IMR-90 (cell line): Measurements from ENCODE around the gene CREG1. TPM values are rescaled to one million over a fixed set of nuclear protein-coding genes. Genes with fewer than 3 reads are reported as not detected.

Experiments
- ATAC-seq: fragments of 200-7000 bp; cut with Tn5 transposase; 2 replicates; pipeline ENCODE4 v1.9.1; 2020; ENCODE audit warnings: low read depth, mild to moderate bottlenecking, moderate library complexity
- BruUV-seq: library from RNA; stranded (reverse); fragments of 400-500 nt; replicated peaks from 2 replicates; lab custom pipeline; 2021; lab: Mats Ljungman, UMichigan
- CTCF ChIA-PET: fragments of 300-600 bp; formaldehyde crosslinking; extraction: SDS; loops from one replicate; lab custom pipeline; 2021; ENCODE audit warnings: antibody characterized with exemption; lab: Yijun Ruan, JAX
- POLR2A ChIA-PET: fragments of 300-600 bp; sonication (Branson Sonifier 250); formaldehyde crosslinking; loops from one replicate; lab custom pipeline; 2022; ENCODE audit warnings: antibody characterized with exemption; ENCODE audit not compliant: unreplicated experiment; lab: Charles Lee
- DNase-seq: peaks from one replicate; pipeline ENCODE4 v3.0.0; 2013
- H2AFZ ChIP-seq: replicated peaks from 2 replicates; pipeline ENCODE3; 2013; ENCODE audit warnings: low read length, mild to moderate bottlenecking; ENCODE audit not compliant: poor library complexity
- H2AK5ac ChIP-seq: 2 replicates; pipeline ENCODE4 v1.6.1; 2013; ENCODE audit warnings: low read depth, low read length, inconsistent platforms
- H2AK9ac ChIP-seq: replicated peaks from 2 replicates; pipeline ENCODE3; 2013; ENCODE audit warnings: mild to moderate bottlenecking, low read depth, low read length, moderate library complexity; ENCODE audit not compliant: poor library complexity
- H2BK120ac ChIP-seq: 2 replicates; pipeline ENCODE4 v1.6.1; 2013; ENCODE audit warnings: low read depth, low read length, inconsistent platforms
- H2BK15ac ChIP-seq: 3 replicates; pipeline ENCODE4 v1.6.1; 2013; ENCODE audit warnings: low read depth, low read length, inconsistent platforms
- H2BK20ac ChIP-seq: 2 replicates; pipeline ENCODE4 v1.6.1; 2013; ENCODE audit warnings: low read depth, mild to moderate bottlenecking, inconsistent platforms, low read length, moderate library complexity
- H2BK5ac ChIP-seq: 2 replicates; pipeline ENCODE4 v1.6.1; 2013; ENCODE audit warnings: mild to moderate bottlenecking, low read depth, low read length, inconsistent platforms; ENCODE audit not compliant: poor library complexity, severe bottlenecking
- H3K14ac ChIP-seq: replicated peaks from 2 replicates; pipeline ENCODE4 v1.6.1; 2013; ENCODE audit warnings: low read depth, low read length, inconsistent platforms
- H3K18ac ChIP-seq: 2 replicates; pipeline ENCODE4 v1.6.1; 2013; ENCODE audit warnings: low read depth, low read length, control low read depth
- H3K23ac ChIP-seq: 2 replicates; pipeline ENCODE4 v1.6.1; 2013; ENCODE audit warnings: low read depth, low read length, inconsistent platforms
- H3K27ac ChIP-seq: 2 replicates; pipeline ENCODE4 v1.5.1; 2013; ENCODE audit warnings: mild to moderate bottlenecking, control low read depth, low read length; ENCODE audit not compliant: insufficient read depth
- H3K27me3 ChIP-seq: 2 replicates; pipeline ENCODE4 v1.6.1; 2013; ENCODE audit warnings: low read length; ENCODE audit not compliant: control insufficient read depth, insufficient read depth
- H3K36me3 ChIP-seq: 2 replicates; pipeline ENCODE4 v1.6.1; 2013; ENCODE audit warnings: low read length, mixed read lengths; ENCODE audit not compliant: control insufficient read depth, insufficient read depth
- H3K4ac ChIP-seq: 2 replicates; pipeline ENCODE4 v1.6.1; 2013; ENCODE audit warnings: low read depth, low read length, inconsistent platforms
- H3K4me1 ChIP-seq: 2 replicates; pipeline ENCODE4 v1.6.1; 2013; ENCODE audit warnings: low read length, mixed read lengths; ENCODE audit not compliant: control insufficient read depth, insufficient read depth
- H3K4me2 ChIP-seq: 2 replicates; pipeline ENCODE4 v1.6.1; 2013; ENCODE audit warnings: low read depth, mild to moderate bottlenecking, control low read depth, low read length, moderate library complexity
- H3K4me3 ChIP-seq: 2 replicates; pipeline ENCODE4 v1.5.1; 2013; ENCODE audit warnings: low read depth, mild to moderate bottlenecking, control low read depth, low read length, moderate library complexity; ENCODE audit not compliant: insufficient read depth
- H3K56ac ChIP-seq: 2 replicates; pipeline ENCODE4 v1.6.1; 2013; ENCODE audit warnings: low read length, inconsistent platforms; ENCODE audit not compliant: insufficient read depth; ENCODE audit errors: extremely low read depth
- H3K79me1 ChIP-seq, 2 experiments: 2 replicates each; pipeline ENCODE4 v1.6.1; 2013; ENCODE audit warnings: low read length in 2 of 2, inconsistent platforms in 1 of 2, low read depth in 1 of 2
- H3K9ac ChIP-seq: 2 replicates; pipeline ENCODE4 v1.6.1; 2013; ENCODE audit warnings: low read depth, low read length, control low read depth
- H3K9me1 ChIP-seq: 2 replicates; pipeline ENCODE4 v1.6.1; 2013; ENCODE audit warnings: low read length, inconsistent platforms; ENCODE audit not compliant: insufficient read depth
- H3K9me3 ChIP-seq: 2 replicates; pipeline ENCODE4 v1.6.1; 2013; ENCODE audit warnings: low read length; ENCODE audit not compliant: control insufficient read depth, insufficient read depth
- H4K20me1 ChIP-seq: 2 replicates; pipeline ENCODE4 v1.6.1; 2013; ENCODE audit warnings: low read length, inconsistent platforms; ENCODE audit not compliant: insufficient read depth
- H4K5ac ChIP-seq: 2 replicates; pipeline ENCODE4 v1.6.1; 2013; ENCODE audit warnings: mild to moderate bottlenecking, low read depth, low read length, control low read depth
- H4K8ac ChIP-seq, 2 experiments: 2 replicates each; pipeline ENCODE4 v1.6.1; 2013; ENCODE audit warnings: low read depth in 2 of 2, low read length in 2 of 2, control low read depth in 1 of 2, inconsistent platforms in 1 of 2
- H4K91ac ChIP-seq: 2 replicates; pipeline ENCODE4 v1.6.1; 2013; ENCODE audit warnings: low read depth, low read length, inconsistent platforms; ENCODE audit not compliant: insufficient read depth
- FOS ChIP-seq: fragments of 150-350 bp; IDR thresholded peaks from 2 replicates; pipeline ENCODE4 v1.6.1; 2016; ENCODE audit warnings: low read depth, low read length
- MXI1 ChIP-seq: IDR thresholded peaks from 2 replicates; pipeline ENCODE4 v1.6.1; 2012; ENCODE audit warnings: low read depth, mild to moderate bottlenecking, low read length, moderate library complexity, borderline replicate concordance
- RCOR1 ChIP-seq: IDR thresholded peaks from 2 replicates; pipeline ENCODE4 v1.6.1; 2012; ENCODE audit warnings: mild to moderate bottlenecking, low read length, improper control_type of control experiment; ENCODE audit not compliant: insufficient replicate concordance
- dilution Hi-C: fragments of 300-500 bp; cut with HindIII; formaldehyde crosslinking; loops from one replicate; pipeline ENCODE4 v1.14.3; 2018; ENCODE audit warnings: low sequenced_read_pairs; ENCODE audit not compliant: unreplicated experiment
- in situ Hi-C: fragments of 300-500 bp; cut with MboI; formaldehyde crosslinking; loops from 3 replicates; pipeline ENCODE4 v1.14.3; 2019; ENCODE audit warnings: low sequenced_read_pairs, inconsistent platforms, mixed read lengths
- intact Hi-C: fragments of 100-400 bp; cut with micrococcal nuclease; formaldehyde crosslinking; loops from 2 replicates; pipeline ENCODE4 v1.10.0; 2022
- polyA plus RNA-seq, 3 experiments: library from polyadenylated mRNA; depleted of rRNA; stranded (reverse); fragments of >200 nt; gene quantifications; 2 replicates each; pipeline ENCODE4 v1.2.3, GENCODE V29; 2012; ENCODE audit warnings: low replicate concordance in 1 of 3
- total RNA-seq: library from RNA; depleted of rRNA; stranded (reverse); fragments of >200 nt; gene quantifications from 2 replicates; pipeline ENCODE4 v1.2.3, GENCODE V29; 2012

CREG1 gene
- total and polyA plus RNA-seq, 2 of the 4 experiments (the other 2 are of a cell fraction), result 2.9 to 6.4 TPM

- no peak overlapping the region for H4K5ac ChIP-seq
- H3K4ac ChIP-seq, result no peak overlapping the region
- no peak overlapping the region for H2BK15ac ChIP-seq
- ChIA-PET POLR2A (no interaction called here), CTCF (interaction anchor here (2.2 kb wide), 1 partner anchor 622 kb away, joined by 5 read pairs; no protein-coding TSS in a partner anchor)
- H3K27ac ChIP-seq, result no peak overlapping the region
- no peak overlapping the region for H3K9ac ChIP-seq
- no peak overlapping the region for H2BK20ac ChIP-seq
- intact Hi-C loops, result loop anchor here (2.0 to 10.0 kb wide), 4 partner anchors 90 to 628 kb away; no protein-coding TSS in a partner anchor
- H2BK120ac ChIP-seq, result no peak overlapping the region
- H2BK5ac ChIP-seq, result no peak overlapping the region
- H3K9me1 ChIP-seq, result no peaks in the 10 kb centered on the region
- dilution Hi-C loops, result no loop called here
- peaks cover 22% of the 10 kb centered on the region for H3K27me3 ChIP-seq
- no peak for TF ChIP-seq FOS
- TF ChIP-seq MXI1, result no peak
- no peak for TF ChIP-seq RCOR1
- no peak overlapping the region for H2AFZ ChIP-seq
- no peak overlapping the region for H3K23ac ChIP-seq
- H3K18ac ChIP-seq, result no peak overlapping the region
- H3K9me3 ChIP-seq, result no peaks in the 10 kb centered on the region
- H3K4me3 ChIP-seq, result no peak overlapping the region
- no peak overlapping the region for H3K14ac ChIP-seq
- no TSS peak for BruUV-seq
- no peaks in the 10 kb centered on the region for H3K4me1 ChIP-seq
- in situ Hi-C loops, result loop anchor here (10.0 kb wide), 2 partner anchors 268 to 468 kb away; no protein-coding TSS in a partner anchor
- H3K79me1 ChIP-seq, result no peaks in the 10 kb centered on the region
- H2AK9ac ChIP-seq, result no peak overlapping the region
- no peak overlapping the region for H2AK5ac ChIP-seq
- no peaks in the 10 kb centered on the region for H4K20me1 ChIP-seq
- DNase-seq (no peak), ATAC-seq (no peak)
- no peak overlapping the region for H4K91ac ChIP-seq
- no peaks in the 10 kb centered on the region for H3K36me3 ChIP-seq
- no peak overlapping the region for H3K4me2 ChIP-seq
- H3K56ac ChIP-seq, result no peak overlapping the region
- no peak overlapping the region for H4K8ac ChIP-seq
These were observed 21.2 kb downstream of the CREG1 start for GRCh38 chr1:167532375-167532774.
